ENCODE measurements around the gene TCHP.

TCHP gene

GRCh38 chr12:109939504-109939903, 39.4 kb downstream of the TCHP start:
- in situ Hi-C loops (cut with MboI; ENCODE audit: low pct_unique_long_range_greater_than_20kb, low sequenced_read_pairs, unreplicated experiment): no loop called here
- TF ChIP-seq CTCF (IDR thresholded peaks at IDR 0.05; ENCODE audit: extremely low read depth, insufficient read depth, missing control alignments): no peak
- no peak for DNase-seq (ENCODE audit: low spot score)

GRCh38 chr12:109940339-109940923, 40.4 kb downstream of the TCHP start:
- TF ChIP-seq CTCF (IDR thresholded peaks at IDR 0.05; ENCODE audit: extremely low read depth, insufficient read depth, missing control alignments): no peak
- no peak for DNase-seq (ENCODE audit: low spot score)
- in situ Hi-C loops (cut with MboI; ENCODE audit: low pct_unique_long_range_greater_than_20kb, low sequenced_read_pairs, unreplicated experiment): no loop called here

- no peak for TF ChIP-seq CTCF (IDR thresholded peaks at IDR 0.05; ENCODE audit: extremely low read depth, insufficient read depth, missing control alignments)
- no peak for DNase-seq (ENCODE audit: low spot score)
- in situ Hi-C loops (cut with MboI; ENCODE audit: low pct_unique_long_range_greater_than_20kb, low sequenced_read_pairs, unreplicated experiment): no loop called here
Measured at GRCh38 chr12:109943811-109944210, 43.7 kb downstream of the TCHP start.

GRCh38 chr12:109944561-109945359, 44.7 kb downstream of the TCHP start:
- in situ Hi-C loops (cut with MboI; ENCODE audit: low pct_unique_long_range_greater_than_20kb, low sequenced_read_pairs, unreplicated experiment): no loop called here
- no peak for TF ChIP-seq CTCF (IDR thresholded peaks at IDR 0.05; ENCODE audit: extremely low read depth, insufficient read depth, missing control alignments)
- DNase-seq (ENCODE audit: low spot score): no peak

- in situ Hi-C loops (cut with MboI; ENCODE audit: low pct_unique_long_range_greater_than_20kb, low sequenced_read_pairs, unreplicated experiment): no loop called here
- no peak for DNase-seq (ENCODE audit: low spot score)
- no peak for TF ChIP-seq CTCF (IDR thresholded peaks at IDR 0.05; ENCODE audit: extremely low read depth, insufficient read depth, missing control alignments)
Measured at GRCh38 chr12:109946505-109946904, 46.4 kb downstream of the TCHP start.

GRCh38 chr12:109946913-109947312, 46.8 kb downstream of the TCHP start:
- in situ Hi-C loops (cut with MboI; ENCODE audit: low pct_unique_long_range_greater_than_20kb, low sequenced_read_pairs, unreplicated experiment): no loop called here
- TF ChIP-seq CTCF (IDR thresholded peaks at IDR 0.05; ENCODE audit: extremely low read depth, insufficient read depth, missing control alignments): no peak
- no peak for DNase-seq (ENCODE audit: low spot score)
